Stimulated activated CD8-positive, alpha-beta memory T cell treated with anti-CD3 and anti-CD28 coated beads, Interleukin-12 subunit alpha, Interleukin-12 subunit beta, amount 100 ng/mL, for 24 hours (primary cell): ENCODE data around the gene RDH14.
A peak's percentile ranks its signal among the peaks of the same experiment; 100 is the strongest.

Source experiments
- DNase-seq: peaks from one replicate; pipeline ENCODE4 v3.0.0-alpha.2; 2020; ENCODE audit errors: extremely low read depth

The RDH14 gene

GRCh38 chr2:18522484-18523146, 37.8 kb downstream of the RDH14 start:
- DNase-seq, result no peak

- DNase-seq, result peak; percentile 27
Measured at GRCh38 chr2:18520451-18521425, 39.7 kb downstream of the RDH14 start.

GRCh38 chr2:18519914-18520450, 40.5 kb downstream of the RDH14 start:
- no peak for DNase-seq

- DNase-seq, result no peak
Measured at GRCh38 chr2:18518116-18519111, 42.0 kb downstream of the RDH14 start.

- DNase-seq, result no peak
Measured at GRCh38 chr2:18517386-18517785, 43.1 kb downstream of the RDH14 start.

DNA sequence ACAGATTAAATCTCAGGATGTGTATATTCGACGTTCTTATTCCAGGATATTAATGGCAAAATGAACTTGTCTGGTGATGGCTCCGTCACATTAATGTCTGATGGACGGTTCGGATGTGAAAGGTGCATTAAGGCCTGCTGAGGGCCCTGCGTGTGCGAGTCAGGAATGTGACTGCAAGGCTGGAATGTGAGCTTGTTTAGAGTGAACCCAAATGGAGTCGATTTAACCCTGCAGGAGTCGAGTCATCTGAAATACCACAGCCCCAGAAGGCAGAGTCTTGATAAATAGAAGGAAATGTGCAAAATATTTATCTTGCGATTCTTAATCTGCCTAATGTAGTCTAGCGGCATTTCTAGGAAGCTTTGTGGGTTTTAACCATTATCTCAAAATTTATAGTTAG, 44.3 kb downstream of the RDH14 start:
- no peak for DNase-seq

DNA sequence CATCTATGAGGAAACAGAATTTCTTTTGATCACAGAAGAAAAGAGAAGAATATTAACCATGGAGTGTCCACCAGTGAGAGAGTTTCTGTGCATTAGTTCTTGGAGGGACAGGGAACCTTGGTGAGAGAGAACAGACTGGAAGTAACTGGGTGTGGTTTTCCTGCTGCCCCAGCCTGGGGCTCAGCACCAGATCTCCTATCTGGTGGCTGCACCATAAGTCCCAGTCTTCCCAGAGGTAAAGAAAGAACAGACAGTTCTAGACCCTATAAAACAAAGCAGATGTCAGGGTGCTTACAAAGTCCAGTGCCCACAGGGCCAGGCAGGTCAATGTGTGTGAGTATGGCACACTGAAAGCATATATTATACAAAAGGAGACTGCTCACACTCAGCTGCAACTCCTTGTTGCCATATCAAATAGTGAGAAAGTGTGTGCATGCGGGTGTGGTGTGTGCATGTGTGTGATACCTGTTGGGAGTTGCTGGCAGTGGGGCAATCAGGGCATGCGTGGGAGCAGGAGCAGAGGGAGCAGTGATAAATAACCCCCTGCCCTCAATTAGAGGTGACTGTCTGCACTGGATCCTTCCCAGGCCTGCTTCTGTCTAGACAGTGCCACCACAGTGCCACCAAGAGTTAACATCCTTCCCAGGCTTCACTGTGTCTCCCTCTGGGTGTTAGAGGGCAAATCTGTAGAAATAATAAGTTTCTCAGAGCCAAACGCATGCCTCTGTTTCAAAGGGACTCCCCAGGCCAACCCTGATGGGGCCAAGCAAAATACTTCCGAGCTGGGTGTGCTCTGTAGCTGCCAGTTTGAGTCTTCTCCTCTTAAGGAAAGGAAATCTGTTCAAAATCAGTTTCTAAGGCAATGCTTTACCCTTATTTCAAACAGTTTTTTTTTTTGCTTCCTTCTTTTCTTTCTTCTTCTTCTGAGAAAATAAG, 45.7 kb downstream of the RDH14 start:
- DNase-seq, result no peak

DNA sequence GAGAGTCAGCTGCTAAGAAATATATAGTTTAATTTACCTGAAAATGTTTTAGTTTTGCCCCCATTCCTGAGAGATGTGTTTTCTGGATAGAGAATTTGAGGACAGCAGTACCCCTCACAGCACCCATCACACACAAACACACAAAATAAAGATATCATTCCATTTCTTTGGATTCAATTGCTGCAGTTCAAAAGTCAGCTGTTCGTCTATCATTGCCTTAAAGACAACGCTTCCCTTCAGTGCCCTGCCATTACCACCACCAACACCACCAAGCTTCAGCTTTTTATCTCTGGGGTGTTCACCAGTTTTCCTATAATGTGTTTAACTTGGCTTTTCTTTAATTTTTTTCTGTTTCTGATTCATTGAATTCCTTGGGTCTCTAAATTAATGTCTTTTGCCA, 49.7 kb downstream of the RDH14 start:
- DNase-seq, result no peak

DNA sequence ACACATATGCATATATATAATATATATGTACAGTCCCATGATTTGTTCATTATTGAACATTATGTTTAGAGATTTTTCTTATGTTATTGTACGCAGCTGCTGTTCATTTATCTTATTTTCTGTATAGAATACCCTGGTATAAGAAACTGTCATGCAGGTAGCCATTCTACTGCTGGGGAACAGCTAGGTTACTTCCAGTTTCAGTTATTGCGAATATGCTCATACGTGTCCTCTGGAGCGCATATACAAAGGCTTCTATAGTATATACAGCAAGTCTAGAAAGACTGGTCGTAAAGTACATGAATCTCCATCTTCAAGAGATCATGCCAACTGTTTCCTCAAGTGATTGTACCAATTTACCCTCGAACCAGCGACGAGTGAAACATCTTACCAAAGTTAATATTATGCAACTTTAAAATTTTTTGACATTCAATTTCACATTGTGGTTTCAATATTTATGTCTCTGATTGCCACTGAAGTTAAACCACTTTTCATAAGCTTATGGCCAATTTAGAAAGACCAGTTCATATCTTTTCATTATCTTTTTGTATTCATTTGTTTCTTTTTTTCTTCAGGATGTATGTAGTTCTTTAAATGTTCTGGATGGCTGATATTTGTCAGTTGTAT, 53.5 kb downstream of the RDH14 start:
- DNase-seq, result no peak

- no peak for DNase-seq
Measured at GRCh38 chr2:18505703-18506341, 54.6 kb downstream of the RDH14 start.
